GM12892 (cell line): ENCODE results near the gene HEMK1.

ENCODE experiments used
- POLR2A ChIP-seq: IDR thresholded peaks from 2 replicates; pipeline ENCODE4 v1.6.1; 2011; ENCODE audit warnings: low read depth, low read length, control low read depth
- POLR2AphosphoS5 ChIP-seq: IDR thresholded peaks from 2 replicates; pipeline ENCODE4 v1.6.1; 2011; ENCODE audit warnings: low read depth, low read length, control low read depth
- TAF1 ChIP-seq: IDR thresholded peaks from 2 replicates; pipeline ENCODE4 v1.6.1; 2011; ENCODE audit warnings: low read depth, mild to moderate bottlenecking, control low read depth, low read length, borderline replicate concordance

GRCh38 chr3:50583897-50584296 lies 14.6 kb downstream of the HEMK1 start:
- TF ChIP-seq POLR2A (no peak), POLR2AphosphoS5 (no peak), TAF1 (no peak)
